Activated CD4-positive, CD25-positive, alpha-beta regulatory T cell treated with anti-CD3 and anti-CD28 coated beads, Interleukin-2, amount 50 U/mL, for 16 hours (primary cell): ENCODE results near the gene DEFB119.
"Not testable (repeated sequence)": the region's sequence is repeated elsewhere in the genome, so short reads cannot be mapped to it uniquely, and the experiment has no call there.

Experiments
- DNase-seq: peaks from one replicate; pipeline ENCODE4 v3.0.0-alpha.2; 2020; ENCODE audit warnings: low read depth, low spot score

The DEFB119 gene

GRCh38 chr20:31390490-31390889, at the start of gene DEFB119:
DEFB119 (minus strand) TSS chr20:31390590; CDS start chr20:31390483, 107 bp downstream.
- no peak for DNase-seq

- no peak for DNase-seq
These were observed 40.3 kb upstream of the DEFB119 start for GRCh38 chr20:31430568-31431115.

- DNase-seq: not testable (repeated sequence)
These were observed 37.2 kb upstream of the DEFB119 start for GRCh38 chr20:31427576-31427975.

- not testable (repeated sequence) for DNase-seq
These were observed 36.6 kb upstream of the DEFB119 start for GRCh38 chr20:31426891-31427551.

GRCh38 chr20:31425797-31426196, 35.4 kb upstream of the DEFB119 start:
- DNase-seq: no peak

GRCh38 chr20:31418307-31418706, 27.9 kb upstream of the DEFB119 start:
- DNase-seq: no peak

- DNase-seq: no peak
These were observed 25.3 kb upstream of the DEFB119 start for GRCh38 chr20:31415653-31416052.

GRCh38 chr20:31414381-31414780, 24.0 kb upstream of the DEFB119 start:
- DNase-seq: no peak

- DNase-seq: no peak
These were observed 19.6 kb upstream of the DEFB119 start for GRCh38 chr20:31410011-31410410.

GRCh38 chr20:31406115-31406514, 15.7 kb upstream of the DEFB119 start, which contains the start of gene DEFB121:
DEFB121 (minus strand) TSS chr20:31406215; CDS start chr20:31406152, 63 bp downstream.
- no peak for DNase-seq

- DNase-seq: no peak
These were observed 13.5 kb upstream of the DEFB119 start for GRCh38 chr20:31403886-31404285.

- DNase-seq: no peak
These were observed 4.5 kb upstream of the DEFB119 start for GRCh38 chr20:31394900-31395299.

GRCh38 chr20:31392836-31393235, 2.4 kb upstream of the DEFB119 start:
- DNase-seq: no peak

- no peak for DNase-seq
These were observed 16.0 kb downstream of the DEFB119 start for GRCh38 chr20:31374346-31374745.

- DNase-seq: no peak
These were observed 22.1 kb downstream of the DEFB119 start, which contains the start of gene DEFB118 for GRCh38 chr20:31368301-31368700. DEFB118 (plus strand) TSS chr20:31368601; CDS start chr20:31368651, 50 bp downstream.

GRCh38 chr20:31364272-31364671, 26.1 kb downstream of the DEFB119 start:
- DNase-seq: not testable (repeated sequence)

- no peak for DNase-seq
These were observed 27.1 kb downstream of the DEFB119 start for GRCh38 chr20:31363295-31363694.

- no peak for DNase-seq
These were observed 34.4 kb downstream of the DEFB119 start for GRCh38 chr20:31355981-31356380.

GRCh38 chr20:31341470-31341869, 48.9 kb downstream of the DEFB119 start:
- DNase-seq: no peak

GRCh38 chr20:31330893-31331292, 59.5 kb downstream of the DEFB119 start:
- DNase-seq: no peak
